COR-L47 (cell line): ENCODE results near the gene UQCR11.

Experiments
- DNase-seq: peaks from one replicate; lab custom pipeline; 2025; lab: John Stamatoyannopoulos, UW

Gene UQCR11

DNA sequence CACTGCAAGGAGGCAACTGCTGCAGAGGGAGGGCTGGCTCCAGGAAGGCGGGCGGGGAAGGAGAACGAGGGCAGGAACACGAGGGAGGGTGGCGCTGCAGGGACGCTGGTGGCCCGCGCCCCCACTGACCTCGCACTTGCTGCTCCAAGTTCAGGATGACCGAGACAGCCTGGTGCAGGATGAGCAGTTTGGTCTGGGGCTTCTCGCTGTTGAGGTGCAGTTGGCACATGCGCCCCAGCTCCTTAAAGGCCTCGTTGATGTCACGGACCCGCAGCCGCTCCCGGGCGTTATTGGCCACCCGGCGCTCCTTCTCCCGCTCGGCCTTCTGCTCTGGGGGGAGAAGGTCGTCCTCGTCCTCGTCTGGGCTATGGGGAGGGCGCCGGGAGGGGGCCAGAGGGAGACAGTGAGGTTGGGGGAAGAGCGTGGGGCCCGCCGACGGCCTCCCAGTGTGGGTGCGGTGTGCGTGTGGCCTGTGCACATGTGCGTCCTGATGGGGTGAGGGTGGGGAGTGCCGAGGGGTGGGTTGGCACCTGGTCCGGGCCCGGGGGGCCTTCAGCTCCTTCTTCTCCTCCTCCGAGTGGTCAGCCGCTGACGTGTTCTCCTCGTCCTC lies 10.0 kb upstream of the UQCR11 start:
- DNase-seq = no peak

DNA sequence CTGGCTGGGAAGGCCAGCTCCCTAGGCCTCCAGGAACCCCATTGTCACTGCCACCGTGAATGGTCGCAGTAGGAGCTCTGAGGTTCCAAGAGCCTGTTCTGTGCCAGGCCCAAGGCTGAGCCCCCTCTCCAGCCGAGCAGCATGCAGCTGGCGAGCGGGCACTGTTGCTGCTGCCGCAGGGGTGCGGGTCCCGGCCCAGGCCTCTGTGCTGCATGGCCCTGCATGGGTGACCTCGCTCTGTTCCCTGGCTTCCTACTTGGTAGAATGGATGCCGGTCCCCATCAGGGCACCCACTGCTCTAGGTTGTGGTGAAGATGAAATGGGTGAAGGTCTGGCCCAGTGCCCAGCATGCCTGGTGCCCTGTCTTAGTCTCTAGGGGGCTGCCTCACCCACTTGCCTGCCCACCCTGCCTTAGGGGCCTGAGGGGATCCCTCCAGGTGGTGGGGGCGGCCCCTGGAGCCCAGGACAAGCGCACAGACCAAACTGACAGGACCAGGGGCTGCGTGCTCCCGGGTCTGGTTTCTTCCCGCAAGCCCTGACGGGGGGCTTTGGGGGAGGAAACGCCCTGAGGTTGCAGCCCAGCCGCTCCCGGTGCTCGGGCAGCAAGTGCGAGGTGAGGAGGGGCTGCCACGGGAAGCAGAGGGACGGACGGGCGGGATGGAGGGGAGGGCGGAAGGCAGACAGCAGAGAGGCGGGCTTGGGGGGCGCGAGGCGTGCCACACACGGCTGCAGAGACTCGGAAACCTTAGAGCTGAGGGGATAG lies 8.7 kb upstream of the UQCR11 start:
- DNase-seq = no peak

DNA sequence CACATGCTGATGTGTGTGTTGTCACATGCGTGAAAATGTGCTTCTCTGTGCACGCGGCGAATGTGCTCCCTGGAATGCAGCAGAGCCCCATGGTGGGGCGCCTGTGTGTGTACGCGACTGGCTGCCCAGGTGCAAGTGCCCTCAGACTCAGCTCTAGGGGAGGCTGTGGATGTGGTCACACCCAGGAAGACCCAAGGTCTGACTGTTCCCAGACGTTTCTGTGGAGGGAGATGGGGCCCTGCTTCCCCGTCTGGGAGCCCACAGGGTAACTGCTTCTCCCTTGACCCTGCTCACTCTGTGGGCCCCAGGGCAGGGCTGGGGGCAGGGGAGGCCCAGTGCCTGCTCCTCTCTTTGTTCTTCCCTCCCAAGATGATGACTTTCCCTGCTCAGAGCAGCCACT lies 7.9 kb upstream of the UQCR11 start:
- no peak for DNase-seq

DNA sequence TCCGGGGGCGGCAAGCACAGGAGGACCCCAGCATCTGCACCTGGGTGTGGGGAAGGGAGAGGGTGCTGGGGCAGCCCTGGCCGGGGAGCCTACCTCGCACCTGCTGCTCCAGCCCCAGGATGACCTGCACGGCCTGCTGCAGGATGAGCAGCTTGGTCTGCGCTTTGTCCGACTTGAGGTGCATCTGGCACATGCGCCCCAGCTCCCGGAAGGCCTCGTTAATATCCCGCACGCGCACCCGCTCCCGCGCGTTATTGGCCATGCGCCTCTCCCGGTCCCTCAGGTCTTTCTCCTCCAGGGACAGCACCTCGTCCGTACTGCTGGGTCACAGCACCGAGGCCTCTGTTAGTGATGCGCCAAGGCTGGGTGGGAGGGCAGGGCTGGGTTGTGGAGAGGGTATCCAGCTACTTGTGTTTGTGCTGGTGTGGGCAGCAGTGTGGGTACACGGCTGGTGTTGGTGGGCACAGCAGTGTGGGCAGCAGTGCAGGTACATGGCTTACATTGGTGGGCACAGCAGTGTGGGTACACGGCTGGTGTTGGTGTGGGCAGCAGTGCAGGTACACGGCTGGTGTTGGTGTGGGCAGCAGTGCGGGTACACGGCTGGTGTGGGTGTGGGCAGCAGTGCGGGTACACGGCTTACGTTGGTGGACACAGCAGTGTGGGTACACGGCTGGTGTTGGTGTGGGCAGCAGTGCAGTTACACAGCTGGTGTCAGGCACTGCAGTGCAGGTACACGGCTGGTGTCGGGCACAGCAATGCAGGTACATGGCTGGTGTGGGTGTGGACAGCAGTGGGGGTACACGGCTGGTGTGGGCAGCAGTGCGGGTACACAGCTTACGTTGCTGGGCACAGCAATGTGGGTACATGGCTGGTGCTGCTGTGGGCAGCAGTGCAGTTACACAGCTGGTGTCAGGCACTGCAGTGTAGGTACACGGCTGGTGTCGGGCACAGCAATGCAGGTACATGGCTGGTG lies 7.1 kb upstream of the UQCR11 start:
- DNase-seq = no peak

DNA sequence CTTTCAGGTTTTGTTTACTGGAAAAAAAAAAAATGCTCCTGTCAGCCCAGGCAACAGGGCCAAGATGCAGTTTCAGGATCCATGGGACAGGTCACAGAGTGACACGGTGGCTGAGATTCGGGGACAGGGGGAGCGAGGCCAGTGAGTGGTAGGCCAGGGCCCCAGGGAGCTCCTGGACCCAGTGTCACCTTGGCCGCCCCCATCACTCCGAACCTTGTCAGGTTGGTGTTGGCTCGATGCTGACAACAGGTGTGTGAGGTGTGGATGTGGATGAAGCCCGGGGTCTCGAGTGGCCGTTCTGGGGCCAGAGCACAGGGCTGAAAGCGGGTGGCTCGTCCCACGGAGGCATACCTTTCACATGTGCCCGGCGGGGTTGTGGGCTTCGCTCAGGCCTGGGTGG lies 6.1 kb upstream of the UQCR11 start:
- DNase-seq = no peak

DNA sequence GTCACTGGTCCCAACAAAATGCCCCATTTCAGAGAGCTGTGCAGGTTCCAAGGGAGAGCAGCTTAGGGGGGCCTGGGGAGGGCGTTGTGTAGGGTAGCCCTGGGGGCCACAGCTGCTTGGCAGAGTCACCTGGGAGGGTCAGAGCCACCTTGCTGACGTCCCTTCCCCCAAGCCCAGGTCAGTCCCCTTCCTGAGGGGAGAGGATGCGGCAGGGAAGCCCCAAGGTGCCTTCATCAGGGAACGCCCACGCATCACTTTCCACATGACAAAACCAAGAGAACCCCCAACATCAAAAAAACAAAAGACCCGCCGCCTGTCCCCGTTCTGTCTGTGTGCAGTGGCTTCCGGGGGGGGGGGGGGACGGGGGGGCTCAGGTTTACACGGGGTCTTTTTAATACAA lies 5.3 kb upstream of the UQCR11 start:
- no peak for DNase-seq

DNA sequence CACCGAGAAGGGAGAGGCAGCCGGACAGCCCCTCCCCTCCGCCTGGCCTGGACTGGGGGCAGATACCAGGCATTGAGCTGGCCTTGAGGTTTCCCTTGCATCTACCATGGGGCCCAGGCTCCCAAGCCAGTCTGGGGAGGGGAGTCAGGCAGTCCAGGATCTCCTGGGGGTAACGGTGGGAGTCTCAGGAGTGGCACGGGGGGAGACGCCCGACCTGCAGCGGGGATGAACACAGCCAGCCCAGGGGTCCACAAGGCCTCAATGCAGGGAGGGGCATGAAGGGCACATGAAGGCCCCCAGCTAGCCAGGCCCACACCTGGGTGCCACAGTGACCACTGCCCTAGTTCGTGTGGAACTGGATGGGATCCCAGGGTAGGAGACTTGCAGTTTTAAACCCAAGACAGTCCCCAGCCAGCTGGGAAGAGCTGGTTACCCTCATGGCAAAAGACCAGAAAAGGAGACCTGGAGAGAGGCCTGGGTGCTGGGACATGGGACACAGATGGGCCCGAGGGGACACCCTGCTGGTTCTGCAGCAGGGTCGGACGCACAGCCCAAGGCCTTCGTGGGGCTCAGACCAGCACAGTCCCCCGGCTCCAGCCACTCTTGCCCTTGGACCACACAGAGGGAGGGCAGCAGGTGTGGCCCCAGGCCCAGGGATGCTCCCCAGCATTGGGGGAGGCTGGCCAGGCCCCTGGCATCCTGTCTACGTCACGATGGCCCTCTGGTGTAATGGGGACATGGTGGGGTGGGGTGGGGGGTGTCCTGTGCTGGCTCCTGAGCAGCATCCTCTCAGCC lies 4.6 kb upstream of the UQCR11 start:
- DNase-seq = no peak

DNA sequence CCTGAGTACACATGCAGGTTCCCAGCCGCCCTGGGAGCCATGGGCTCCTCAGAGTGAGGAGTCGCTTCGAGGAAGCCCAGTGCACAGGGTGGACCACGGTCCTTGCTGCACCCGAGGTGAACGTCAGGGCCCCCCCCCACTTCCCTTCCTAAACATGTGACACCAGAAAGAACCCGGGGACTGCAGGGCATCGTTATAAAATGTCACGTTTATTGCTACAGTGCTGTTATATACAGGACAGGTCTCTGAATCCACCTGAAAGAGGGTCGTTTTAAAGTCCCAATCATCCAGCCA lies 3.8 kb upstream of the UQCR11 start:
- DNase-seq = no peak

DNA sequence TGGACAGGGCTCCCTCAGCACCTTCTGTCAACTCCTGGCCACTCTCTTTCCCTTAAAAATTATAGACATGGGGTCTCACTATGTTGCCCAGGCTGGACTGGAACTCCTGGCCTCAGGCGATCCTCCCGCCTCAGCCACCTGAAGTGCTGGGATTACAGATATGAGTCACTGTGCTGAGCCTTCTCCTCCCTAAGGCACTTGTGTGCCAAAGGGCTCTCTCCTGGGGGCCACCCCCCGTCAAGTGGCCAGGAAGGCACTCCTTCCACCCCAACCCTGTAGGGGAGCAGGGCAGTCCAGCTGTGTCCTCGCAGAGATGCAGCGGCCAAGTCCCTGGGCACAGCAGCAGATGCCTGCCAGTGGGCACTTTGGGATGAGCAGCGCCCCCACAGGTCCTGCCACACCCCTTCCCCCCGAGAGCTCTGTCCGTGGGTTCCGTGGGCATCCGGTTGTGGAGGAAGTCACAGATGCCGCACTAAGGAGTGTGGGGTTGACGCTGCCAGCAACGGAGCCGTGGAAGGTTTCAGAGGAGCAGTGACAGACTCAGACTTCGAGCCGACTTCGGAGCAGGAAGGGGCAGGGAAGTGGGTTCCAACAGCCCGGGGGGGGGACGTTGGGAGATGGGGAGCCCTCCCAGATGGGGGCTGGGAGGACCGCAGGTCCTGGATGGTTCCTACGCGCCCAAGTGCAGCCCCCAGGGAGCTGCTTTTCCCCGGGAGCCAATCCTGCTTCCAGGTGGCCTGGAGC lies 3.3 kb upstream of the UQCR11 start:
- DNase-seq = no peak

DNA sequence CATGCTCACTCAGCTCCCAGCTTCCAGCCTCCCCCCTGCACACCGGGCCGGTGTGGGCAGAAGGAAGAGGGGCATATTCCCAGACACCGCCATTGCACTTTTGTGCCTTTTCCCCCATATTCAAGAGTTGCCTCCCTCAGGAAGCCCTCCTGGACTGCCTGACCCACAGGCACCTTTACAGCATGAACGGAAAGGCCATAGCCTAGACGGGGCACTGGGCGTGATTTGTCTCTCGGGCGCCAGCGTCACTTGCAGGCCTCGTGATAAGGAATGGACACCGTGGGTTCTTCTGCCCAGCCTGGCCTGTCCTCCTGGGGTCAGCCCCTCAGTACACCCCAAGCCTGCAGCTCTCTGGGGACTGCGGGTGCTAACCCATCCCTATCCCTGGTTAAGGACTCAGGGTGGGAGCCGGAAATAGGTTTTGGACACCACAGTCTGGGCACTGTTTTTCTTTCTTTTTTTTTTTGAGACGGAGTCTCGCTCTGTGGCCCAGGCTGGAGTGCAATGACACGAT lies 933 bp upstream of the UQCR11 start:
- DNase-seq = no peak

DNA sequence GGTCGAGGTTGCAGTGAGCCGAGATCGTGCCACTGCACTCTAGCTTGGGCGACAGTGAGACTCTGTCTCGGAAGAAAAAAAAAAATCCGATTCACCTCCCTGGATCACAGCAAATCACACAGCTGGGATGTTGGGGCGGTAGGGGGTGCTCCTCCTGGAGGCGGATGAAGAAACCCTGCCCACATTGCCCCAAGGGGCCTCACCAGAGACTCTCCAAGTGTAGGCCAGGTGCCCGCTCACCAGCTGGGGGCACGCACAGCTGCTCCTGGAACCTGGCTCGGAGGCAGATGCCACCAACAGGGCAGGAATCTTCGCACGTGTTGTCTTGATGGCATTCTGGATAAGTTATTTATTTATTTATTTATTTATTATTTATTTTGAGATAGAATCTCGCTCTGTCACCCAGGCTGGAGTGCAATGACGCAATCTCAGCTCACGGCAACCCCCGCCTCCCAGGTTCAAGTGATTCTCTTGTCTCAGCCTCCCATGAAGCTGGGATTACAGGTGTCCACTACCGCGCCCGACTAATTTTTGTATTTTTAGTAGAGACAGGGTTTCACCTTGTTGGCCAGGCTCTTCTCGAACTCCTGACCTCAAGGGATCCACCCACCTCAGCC lies 3.1 kb downstream of the UQCR11 start:
- DNase-seq = no peak

DNA sequence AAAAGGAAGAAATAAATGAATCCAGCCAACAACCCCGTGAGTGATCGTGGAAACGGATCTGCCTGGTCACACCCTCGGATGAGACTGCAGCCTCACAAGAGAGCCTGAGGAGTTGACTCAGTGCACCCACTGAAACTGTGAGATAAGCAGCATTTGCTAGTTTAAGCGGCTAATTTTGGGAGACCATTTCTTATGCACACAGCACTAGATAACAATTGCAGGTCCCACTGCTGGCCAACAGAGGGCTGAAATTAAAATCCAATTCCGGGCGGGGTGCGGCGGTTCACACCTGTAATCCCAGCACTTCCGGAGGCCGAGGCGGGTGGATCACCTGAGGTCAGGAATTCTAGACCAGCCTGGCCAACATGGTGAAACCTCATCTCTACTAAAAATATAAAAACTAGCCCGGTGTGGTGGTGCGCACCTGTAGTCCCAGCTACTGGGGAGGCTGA lies 3.6 kb downstream of the UQCR11 start:
- DNase-seq = no peak

DNA sequence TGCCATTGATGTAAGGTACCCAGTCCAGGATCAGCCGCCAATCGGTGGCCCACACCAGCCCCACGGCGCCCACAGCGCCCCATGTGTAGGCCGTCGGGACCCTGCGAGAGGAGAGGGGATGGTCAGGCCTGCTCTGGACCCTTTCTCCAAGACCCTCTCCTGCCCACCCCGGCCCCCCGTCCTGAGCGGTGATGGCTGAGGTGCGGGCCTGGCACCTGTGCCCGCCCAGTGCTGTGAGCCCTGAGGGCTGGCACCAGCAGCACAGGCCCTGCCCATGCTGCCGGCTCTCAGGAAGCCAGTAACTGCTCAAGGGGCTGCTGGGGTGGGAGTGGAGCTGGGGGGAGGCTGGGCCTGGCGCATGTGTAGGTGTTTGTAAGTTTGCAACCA lies 5.8 kb downstream of the UQCR11 start:
- no peak for DNase-seq

DNA sequence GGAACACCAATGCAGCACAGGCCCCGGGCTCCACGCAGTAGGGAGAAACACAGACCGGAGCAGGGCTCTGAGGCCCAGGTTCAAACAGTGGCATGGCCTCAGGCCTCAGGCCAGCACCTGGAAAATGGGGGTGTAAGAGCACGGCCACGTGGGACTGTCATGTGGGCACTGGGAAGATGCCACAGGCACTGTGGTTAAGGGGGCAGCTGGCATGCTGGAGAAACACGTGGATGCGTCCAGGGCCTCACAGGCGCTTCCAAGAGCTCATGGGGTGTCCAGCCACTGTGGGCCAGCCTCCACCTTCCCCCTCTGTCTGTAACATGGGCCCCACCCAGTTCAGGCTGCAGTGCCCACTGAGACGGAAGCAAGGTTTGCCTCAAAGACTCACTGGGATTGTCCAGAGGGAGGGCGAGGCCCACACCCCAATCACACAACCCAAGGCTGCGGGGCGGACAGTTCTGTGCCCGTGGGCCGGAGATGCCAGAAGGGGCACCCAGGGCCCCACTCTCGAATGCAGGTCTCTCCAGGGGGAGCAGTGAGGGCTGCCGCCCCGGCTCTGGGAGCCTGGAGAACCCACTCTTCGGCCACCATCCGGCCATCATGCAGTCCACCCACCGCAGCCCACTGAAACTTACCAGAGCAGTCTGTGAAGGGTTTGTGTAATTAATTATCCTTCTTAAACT lies 6.3 kb downstream of the UQCR11 start:
- DNase-seq = no peak

DNA sequence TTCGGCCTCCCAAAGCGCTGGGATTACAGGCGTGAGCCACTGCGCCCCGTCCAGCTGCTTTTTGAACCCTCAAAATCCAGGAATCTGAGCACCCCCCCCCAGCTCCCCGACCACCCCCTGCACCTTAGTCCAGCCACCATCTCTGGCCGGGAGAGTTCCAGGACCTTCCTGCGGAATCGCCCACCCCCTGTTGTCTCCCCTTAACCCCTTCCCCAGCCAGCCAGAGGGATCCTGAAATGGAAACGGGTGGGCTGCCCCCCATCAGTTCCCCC lies 11.8 kb downstream of the UQCR11 start:
- DNase-seq = no peak

DNA sequence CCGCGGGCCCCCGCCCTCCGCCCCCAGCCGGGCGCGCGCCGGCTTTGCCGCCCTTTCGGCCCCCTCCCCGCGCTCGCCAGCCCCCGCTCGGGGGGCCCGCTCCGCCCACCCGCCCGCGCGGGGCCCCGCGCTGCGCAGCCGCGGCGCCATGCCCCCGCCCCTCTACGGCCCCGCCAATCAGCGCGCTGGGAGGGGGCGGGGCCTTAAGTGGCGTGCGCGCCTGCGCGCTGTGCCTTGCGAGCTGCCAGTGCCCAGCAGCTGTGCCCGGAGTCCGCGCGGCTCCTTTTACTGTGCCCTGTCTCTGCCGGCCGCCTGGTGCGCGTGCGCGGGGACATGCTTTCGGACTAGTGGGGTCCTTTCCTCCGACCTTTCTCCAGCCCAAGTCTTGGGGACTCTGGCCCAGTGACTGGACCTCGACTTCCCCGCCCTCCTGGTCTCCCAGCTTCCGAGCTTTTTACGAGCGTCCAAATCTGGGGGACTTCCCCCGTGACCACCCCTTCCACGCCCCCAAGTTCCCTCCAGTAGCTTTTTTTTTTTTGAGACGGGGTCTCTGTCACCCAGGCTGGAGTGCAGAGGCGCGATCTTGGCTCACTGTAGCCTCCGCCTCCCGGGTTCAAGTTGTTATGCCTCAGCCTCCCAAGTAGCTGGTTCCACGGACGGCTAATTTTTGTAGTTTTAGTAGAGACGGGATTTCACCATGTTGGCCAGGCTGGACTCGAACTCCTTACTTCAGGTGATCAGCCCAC lies 12.3 kb downstream of the UQCR11 start, which contains the start of gene MBD3:
Gene MBD3 (minus strand): TSS at position 111 of the 746 bp plus-strand sequence. CDS start 234 bp downstream, outside the sequence.
- DNase-seq = peak; percentile 93

DNA sequence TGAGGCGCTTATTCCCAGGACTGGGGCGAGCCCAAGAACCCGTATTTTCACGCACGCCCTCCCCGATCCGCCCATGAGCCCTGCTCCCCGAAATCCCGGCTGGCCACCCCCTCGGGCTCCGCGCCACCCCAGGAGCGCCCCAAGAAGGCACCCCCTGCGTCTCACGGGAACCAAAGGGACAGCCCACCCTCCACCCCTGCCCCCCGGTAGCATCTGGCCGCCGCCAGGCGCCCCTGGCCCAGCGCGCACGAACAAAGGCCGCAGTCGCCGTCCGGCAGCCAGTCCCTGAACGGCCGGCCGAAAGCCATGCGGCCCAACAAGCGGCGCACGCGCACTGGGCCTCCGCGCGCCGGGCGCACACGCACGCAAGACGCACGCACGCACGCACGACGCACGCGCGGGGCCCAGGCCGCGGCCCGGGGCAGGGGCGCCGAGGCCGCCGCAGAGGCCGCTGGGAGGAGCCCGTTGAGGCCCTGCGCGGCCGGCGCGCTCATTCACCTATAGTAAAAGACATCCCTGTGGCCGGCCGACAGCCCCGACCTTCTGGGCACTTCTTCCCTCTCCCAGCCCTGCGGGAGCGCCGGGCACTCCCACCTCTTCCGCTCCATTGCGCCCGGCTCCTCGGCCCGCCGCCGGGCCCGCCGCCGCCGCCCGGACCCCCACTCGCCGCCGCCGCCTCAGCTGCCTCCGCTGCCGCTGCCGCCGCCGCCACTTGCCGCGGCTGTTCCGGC lies 13.1 kb downstream of the UQCR11 start:
- peak; percentile 91 for DNase-seq

DNA sequence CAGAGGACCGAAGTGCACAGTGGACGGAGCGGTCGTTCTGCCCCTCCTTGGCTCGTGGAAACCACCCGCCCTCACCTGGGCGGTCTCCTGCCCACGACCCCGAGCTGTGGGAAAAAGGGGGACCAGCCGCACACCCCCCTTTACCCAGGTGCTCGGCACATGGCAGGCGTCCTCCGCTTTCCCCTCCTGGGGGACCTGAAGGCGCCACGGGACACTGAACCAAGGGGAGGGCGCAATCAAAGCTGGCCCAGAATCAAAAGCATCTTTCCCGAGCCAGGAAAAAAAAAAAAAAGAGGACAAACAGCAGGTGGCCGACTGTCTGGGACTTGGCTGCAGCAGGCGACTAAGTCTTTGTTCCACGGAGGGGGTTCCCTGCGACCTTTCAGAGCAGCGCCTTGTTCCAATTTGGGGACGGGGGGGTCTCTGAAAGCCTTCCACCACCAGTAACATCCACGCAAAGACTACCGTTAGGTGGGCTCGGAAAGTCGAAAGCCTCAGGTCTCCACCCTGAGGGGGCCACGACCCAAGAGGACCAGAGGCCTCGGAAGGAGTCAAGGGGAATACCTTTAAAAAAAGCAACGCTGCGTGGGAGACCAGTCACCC lies 13.7 kb downstream of the UQCR11 start:
- peak; percentile 66 for DNase-seq
